ENCODE data around the gene C10orf95. TPM values are rescaled to one million over a fixed set of nuclear protein-coding genes. Genes with fewer than 3 reads are reported as not detected.

Gene C10orf95
- total and polyA plus RNA-seq, 2 donors (not counting 3 experiments of a cell fraction or from before 2014, with no cell fraction given), result 0.08 TPM; not detected in 1

DNA sequence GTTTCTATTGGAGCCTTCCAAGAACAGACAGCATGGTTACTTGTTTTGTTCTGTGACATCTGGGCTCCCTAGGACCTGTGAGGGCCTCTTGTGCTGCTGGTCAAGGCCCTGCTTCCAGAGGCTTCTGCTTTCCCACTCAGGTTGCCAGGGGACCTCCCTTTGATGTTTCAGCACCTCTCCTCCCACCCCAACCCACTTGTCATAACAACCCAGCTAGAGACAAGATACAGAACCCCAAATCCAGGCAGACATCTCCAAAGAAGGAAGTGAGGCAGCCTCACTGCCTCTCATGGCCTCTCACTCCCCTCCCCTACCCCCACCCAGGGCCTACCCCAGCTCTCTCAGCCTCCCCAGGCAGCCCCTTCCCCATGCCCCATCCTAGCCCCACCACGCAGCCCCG lies 44.5 kb downstream of the C10orf95 start:
- H3K79me2 ChIP-seq (ENCODE audit: control insufficient read depth, insufficient read depth, low read length), result no peaks in the 10 kb centered on the region
- no peak overlapping the region for H2AFZ ChIP-seq (ENCODE audit: low read depth, low read length)
- CTCF ChIA-PET, result interaction anchor here (1.1 to 5.8 kb wide), 4 partner anchors 16 to 187 kb away, joined by 4 to 51 read pairs (median 6); partner anchors contain the start of gene FBXL15
- H3K27ac ChIP-seq (ENCODE audit: insufficient read depth, low read depth, low read length), result no peak overlapping the region
- FAIRE-seq (no peak), DNase-seq (ENCODE audit: low read depth, low spot score) (no peak)
- no peaks in the 10 kb centered on the region for H3K9me1 ChIP-seq (replicated peaks; ENCODE audit: control insufficient read depth, extremely low read depth, insufficient read depth, low read length)
- peaks cover 0 to 5% of the 10 kb centered on the region in 2 experiments for H3K36me3 ChIP-seq (ENCODE audit: control insufficient read depth in 2 of 2, extremely low read depth in 1 of 2, insufficient read depth in 2 of 2, low read length in 2 of 2)
- intact Hi-C loops (cut with micrococcal nuclease), result no loop called here
- H3K9ac ChIP-seq (replicated peaks; ENCODE audit: extremely low read depth, insufficient read depth, low read length), result no peak overlapping the region
- POLR2A ChIA-PET, result no interaction called here
- no peak overlapping the region for H3K4me3 ChIP-seq (replicated peaks in 1 of 3; ENCODE audit: insufficient read depth in 1 of 3, low read depth in 1 of 3, low read length in 3 of 3)
- TF ChIP-seq, protein P1, sequence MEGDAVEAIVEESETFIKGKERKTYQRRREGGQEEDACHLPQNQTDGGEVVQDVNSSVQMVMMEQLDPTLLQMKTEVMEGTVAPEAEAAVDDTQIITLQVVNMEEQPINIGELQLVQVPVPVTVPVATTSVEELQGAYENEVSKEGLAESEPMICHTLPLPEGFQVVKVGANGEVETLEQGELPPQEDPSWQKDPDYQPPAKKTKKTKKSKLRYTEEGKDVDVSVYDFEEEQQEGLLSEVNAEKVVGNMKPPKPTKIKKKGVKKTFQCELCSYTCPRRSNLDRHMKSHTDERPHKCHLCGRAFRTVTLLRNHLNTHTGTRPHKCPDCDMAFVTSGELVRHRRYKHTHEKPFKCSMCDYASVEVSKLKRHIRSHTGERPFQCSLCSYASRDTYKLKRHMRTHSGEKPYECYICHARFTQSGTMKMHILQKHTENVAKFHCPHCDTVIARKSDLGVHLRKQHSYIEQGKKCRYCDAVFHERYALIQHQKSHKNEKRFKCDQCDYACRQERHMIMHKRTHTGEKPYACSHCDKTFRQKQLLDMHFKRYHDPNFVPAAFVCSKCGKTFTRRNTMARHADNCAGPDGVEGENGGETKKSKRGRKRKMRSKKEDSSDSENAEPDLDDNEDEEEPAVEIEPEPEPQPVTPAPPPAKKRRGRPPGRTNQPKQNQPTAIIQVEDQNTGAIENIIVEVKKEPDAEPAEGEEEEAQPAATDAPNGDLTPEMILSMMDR (IDR thresholded peaks at IDR 0.05; ENCODE audit: extremely low read depth in 1 of 2, insufficient read depth in 1 of 2, low read depth in 1 of 2, low read length in 2 of 2), result no peak
- TF ChIP-seq, protein P2, sequence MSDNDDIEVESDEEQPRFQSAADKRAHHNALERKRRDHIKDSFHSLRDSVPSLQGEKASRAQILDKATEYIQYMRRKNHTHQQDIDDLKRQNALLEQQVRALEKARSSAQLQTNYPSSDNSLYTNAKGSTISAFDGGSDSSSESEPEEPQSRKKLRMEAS (IDR thresholded peaks at IDR 0.05; ENCODE audit: insufficient read depth, insufficient read length), result no peak
- TF ChIP-seq POLR2A (IDR thresholded peaks at IDR 0.05; ENCODE audit: low read depth, low read length) (no peak), MYC (IDR thresholded peaks at IDR 0.05; ENCODE audit: low read depth, low read length) (no peak), JUN (IDR thresholded peaks at IDR 0.05; ENCODE audit: borderline replicate concordance, insufficient read depth, insufficient read length, low read depth) (no peak), GATA2 (IDR thresholded peaks at IDR 0.05; ENCODE audit: insufficient read depth, insufficient read length, low read depth, low read length) (no peak), POLR2AphosphoS5 (IDR thresholded peaks at IDR 0.05; ENCODE audit: insufficient read depth, low read depth, low read length) (no peak), FOS (IDR thresholded peaks at IDR 0.05; ENCODE audit: borderline replicate concordance, insufficient read depth, low read length) (no peak)
- dilution Hi-C loops (cut with MboI; ENCODE audit: extremely low pct_ligation_motif_present, low sequenced_read_pairs), result no loop called here
- H3K27me3 ChIP-seq (ENCODE audit: control insufficient read depth in 2 of 2, insufficient read depth in 2 of 2, low read length in 2 of 2), result peaks cover 37 to 38% of the 10 kb centered on the region in 2 experiments
- H3K4me1 ChIP-seq (ENCODE audit: control insufficient read depth, extremely low read depth, insufficient read depth, low read length), result no peaks in the 10 kb centered on the region
- H3K9me3 ChIP-seq (replicated peaks; ENCODE audit: control insufficient read depth, insufficient read depth, low read length), result no peaks in the 10 kb centered on the region
- H4K20me1 ChIP-seq (replicated peaks; ENCODE audit: control insufficient read depth, extremely low read depth, insufficient read depth, low read length), result no peaks in the 10 kb centered on the region
- H3K4me2 ChIP-seq (ENCODE audit: insufficient read depth, low read length), result no peak overlapping the region
- no TSS peak for BruUV-seq (replicated peaks)
